Hippocampal formation (tissue), 2 donors: ENCODE results near the gene PPP1R13B.

ENCODE experiments used
- DNase-seq, 2 donors: peaks; one replicate each; lab custom pipeline; 2025; lab: John Stamatoyannopoulos, UW

PPP1R13B gene

GRCh38 chr14:103730490-103731035 is 116.8 kb downstream of the PPP1R13B start:
- DNase-seq: no peak

- no peak for DNase-seq
Measured at GRCh38 chr14:103729496-103730448, 117.6 kb downstream of the PPP1R13B start.

GRCh38 chr14:103728721-103729120 is 118.7 kb downstream of the PPP1R13B start:
- no peak for DNase-seq

DNA sequence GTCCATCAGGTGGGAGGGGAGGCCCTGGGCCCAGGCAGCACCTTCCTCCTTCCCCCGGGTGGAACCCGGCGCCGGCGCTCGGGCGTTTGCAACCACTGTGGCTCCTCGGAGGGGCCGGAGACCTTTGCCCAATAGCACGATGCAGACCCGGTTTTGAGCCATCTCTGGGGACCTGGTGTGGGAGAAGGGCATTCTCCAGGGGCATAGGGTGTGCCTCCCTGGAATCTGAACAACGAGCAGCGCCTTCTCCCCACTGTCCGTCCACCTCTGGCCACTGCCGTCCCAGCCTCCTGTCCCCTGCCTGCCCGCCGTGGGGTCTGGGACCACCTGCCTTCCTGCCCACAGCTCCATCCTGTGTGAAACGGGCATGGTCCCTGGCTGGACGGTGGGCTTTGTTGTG is 119.2 kb downstream of the PPP1R13B start:
- DNase-seq: no peak

GRCh38 chr14:103727313-103727980 is 119.9 kb downstream of the PPP1R13B start:
- DNase-seq: no peak

DNA sequence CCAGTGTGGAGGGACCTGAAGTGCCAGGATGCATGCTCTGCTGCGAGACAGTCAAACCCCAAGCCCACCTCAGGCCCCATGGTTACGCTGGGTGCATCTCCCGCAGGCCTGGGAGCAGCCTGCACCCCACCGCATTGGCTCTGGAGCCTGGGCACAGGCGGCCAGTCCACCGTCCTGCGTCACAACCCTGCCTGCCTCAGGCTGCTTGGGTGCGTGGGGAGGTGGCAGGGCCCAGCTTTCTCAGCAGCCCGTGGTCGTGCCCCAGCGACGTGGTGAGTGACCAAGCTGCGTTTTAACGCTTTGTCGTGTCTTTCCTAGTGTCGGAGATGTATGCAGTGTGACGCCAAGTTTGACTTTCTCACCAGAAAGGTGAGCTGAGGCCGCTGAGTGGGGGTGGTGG is 120.9 kb downstream of the PPP1R13B start:
- no peak for DNase-seq

DNA sequence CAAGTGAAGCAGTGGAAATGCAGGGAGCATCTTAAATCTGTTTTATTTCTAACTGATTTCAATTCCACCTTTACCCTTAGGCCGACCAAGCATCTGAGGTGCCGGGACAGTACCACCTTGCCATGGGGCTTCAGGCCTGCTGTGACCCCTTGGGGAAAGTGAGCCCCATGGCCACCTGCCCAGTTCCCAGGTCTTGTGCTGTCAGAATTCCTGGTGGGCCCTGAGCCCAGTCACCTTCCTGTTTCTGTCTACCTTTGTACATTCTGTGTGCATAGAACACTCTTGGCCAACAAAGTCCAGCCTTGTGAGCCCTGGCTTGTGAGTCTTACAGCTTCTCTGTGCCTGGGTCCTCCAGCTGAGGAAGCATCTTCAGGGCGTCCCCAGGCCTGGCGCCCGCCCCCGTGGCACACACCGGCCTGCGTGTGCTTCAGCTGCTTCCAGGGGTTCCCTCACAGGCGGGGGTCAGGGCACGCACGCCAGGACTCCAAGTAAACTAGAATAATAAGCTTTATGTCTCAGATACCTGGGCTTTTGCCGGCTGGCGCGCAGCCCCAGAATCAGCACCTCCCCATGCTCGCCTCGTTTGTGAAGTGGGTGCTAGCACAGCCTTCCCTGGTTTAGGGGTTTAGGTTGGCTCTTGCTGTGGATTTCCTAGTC is 121.5 kb downstream of the PPP1R13B start:
- DNase-seq: no peak

DNA sequence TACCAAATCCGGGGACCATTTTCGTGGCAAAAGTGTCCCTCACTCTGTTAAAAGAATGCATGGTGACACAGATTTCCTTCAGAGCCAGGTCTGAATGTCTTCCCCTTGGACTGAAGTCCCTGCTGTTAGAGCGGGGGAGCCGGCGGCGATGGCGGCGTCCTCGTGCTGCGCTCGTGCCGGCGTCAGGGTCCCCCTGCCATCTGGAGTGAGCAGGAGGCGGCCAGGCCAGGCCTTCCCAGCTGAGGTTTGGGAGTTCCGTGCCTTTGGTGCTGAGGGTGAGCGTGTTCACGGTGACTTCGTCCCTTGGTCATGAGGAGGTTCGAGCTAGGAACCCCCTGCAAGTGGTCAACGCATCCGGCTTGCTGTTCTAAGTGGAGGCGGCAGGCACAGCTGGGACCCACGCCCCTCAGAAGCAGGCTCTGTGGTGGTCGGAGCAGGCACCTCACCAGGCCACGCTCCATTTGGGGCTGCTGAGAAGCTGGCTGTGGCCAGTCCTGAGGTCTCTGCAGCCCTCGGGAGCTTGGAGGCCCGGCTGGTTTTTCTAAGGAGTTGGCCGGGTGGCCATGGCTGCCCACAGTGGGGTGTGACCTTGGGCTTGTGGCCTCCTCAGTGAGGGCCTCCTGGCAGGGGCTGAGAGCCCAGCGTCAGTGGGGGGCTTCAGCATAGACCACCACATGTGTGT is 122.2 kb downstream of the PPP1R13B start:
- no peak for DNase-seq

- peak in 1 of 2 donors; percentile 39 for DNase-seq
Measured at GRCh38 chr14:103724116-103724515, 123.3 kb downstream of the PPP1R13B start.

DNA sequence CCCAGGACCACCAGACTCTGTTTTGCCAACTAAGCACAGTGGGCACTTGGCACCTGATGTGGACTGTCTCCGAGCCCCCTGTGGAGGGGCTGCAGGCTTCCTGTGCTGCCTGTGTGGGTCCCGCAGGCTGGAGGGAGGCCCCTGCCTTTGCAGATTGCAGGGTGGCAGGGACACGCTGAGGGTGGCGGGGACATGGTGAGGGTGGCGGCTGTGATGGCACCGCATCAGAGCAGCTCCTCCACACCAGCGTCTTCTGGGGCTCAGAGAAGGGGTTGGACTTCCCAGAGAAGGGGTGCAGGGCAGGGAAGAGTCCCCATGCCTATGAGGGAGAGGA is 123.7 kb downstream of the PPP1R13B start:
- DNase-seq: no peak

DNA sequence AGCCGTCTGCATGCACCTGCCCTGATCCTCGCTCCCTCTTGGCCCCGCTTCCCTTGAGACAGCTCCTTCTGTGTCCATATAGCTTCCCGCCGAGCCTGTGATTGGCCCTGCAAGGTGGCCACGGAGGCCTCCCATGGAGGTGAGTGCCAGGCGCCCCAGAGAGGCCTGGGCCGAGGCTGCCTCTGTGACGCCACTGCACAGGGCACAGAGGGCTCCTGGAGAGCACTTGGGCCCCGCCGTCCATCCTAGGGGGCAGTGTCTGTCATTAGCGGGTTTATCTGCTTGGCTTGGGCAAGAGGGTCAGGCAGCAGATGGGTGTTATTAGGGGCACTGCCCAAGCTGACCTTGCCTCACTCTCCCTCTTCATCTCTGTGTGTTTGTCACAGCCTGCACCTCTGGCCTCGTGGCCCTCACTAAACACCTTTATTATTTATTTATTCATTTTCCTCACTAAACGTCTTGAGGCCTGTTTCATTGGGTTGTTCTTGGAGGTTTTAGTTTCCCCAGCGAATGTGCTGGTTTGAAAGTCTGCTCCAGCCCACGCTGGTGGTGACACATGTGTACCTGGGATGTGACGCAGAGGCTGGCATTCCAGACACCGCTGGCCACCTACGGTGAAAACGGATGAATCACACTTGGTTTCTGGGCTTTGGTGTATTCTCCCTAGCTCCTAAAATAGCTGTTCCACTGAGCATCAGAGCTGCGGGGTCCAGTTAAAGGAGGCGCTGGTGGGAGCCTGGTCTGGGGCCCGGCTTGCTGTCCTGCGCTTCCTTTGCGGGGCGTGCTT is 125.8 kb downstream of the PPP1R13B start:
- DNase-seq: peak in 1 of 2 donors; percentile 25

DNA sequence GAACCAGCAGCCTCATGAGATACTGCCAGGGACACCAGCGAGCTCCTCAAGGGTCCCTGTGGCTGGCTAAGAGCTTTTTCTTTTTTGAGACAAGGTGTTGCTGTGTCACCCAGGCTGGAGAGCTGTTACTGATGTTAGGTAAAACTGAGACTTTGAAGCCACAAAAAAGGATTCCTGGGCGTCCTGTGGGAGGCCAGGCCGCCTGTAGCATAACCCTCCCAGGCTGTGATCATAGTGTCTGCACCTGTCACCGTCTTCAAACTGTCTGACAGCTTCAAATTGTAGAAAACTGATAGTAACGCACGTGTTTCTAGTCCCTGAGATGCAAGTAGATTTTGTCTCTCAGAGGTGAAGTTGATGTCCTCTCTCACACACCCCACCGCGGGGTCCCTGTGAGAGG is 127.6 kb downstream of the PPP1R13B start:
- no peak for DNase-seq

DNA sequence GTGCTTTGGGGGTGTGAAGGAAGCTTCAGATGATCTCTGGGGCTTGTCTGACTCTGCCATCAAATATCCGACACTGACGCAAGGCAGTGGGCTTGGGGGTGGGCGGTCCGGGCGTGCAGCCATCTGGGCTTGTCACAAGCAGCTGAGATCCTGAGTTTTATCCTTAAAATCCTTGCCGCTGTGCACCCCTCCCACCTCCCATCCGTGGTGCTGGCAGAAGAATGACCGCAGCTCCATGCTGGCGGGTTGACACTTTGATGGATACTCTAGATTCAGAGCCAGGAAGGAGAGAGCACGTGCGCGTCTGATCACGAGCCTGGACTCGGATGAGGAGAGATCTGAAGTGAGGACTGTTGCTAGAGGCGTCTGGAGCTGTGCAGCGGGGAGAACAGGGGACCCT is 128.8 kb downstream of the PPP1R13B start:
- no peak for DNase-seq

DNA sequence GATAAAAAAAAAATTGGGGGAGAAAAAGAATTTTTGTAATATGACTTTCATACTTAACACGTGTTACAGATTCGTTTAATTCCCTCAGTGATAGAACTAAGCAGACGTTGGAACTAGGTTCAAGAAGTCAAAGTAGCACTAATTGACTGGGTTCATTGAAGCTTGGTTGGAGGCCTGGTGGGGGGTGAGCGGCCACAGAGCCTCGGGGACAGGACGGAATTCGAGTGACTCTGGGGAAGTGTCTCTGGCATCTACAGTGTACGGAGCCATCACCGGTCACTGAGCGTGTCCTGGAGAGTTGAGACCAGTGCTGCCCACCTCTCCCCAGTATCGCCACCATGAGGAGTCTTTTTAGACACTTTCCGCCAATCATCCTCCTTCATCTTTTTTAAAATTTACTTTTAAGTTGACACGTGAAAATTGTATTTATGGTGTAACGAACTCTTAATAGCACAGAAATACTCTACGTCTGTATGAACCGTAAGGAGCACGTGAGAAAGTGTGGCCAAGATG is 130.4 kb downstream of the PPP1R13B start:
- no peak for DNase-seq

DNA sequence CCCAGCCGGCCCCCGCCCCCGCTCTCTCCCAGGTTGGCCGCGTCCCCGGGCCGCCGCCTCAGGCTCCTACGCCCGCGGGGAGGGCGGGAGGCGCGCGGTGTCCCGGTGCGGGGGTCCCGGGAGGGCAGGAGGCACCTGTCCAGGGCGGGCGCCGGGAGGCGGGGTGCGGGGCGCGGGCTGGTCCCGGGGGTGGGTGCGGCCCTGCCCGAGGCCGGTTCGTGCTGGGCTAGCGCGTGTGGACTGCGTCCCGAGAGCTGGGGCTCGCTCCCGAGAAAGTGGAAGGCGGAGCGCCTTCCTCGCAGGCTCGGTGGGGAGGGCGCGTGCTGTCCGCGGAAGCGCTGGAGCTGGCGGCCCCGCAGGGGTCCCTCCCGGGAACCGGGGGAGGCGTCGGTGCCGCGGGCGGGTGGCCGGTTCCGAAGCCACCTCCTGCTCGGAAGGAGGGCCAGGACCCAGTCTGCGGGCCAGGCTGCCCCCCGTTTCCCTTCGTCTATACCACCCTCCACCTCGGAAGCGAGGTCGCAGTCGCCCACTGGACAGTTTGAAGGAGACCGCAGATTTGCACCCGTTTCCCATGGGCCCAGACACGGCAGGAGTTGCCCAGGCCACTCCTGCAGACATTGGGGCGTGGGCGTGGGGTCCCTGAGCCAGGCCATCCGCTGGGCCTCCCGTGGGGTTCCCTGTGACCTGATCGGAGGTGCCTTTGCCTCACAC is 131.1 kb downstream of the PPP1R13B start:
- no peak for DNase-seq

- DNase-seq: peak; percentile 98 to 99
Measured at GRCh38 chr14:103715052-103716000, 132.0 kb downstream of the PPP1R13B start, which contains the start of the genes XRCC3 and ZFYVE21. Gene XRCC3 (minus strand): TSS chr14:103715451. CDS start chr14:103711087, 4,364 bp downstream. Gene ZFYVE21 (plus strand): TSS chr14:103715810. CDS start chr14:103715842, 32 bp downstream.

DNA sequence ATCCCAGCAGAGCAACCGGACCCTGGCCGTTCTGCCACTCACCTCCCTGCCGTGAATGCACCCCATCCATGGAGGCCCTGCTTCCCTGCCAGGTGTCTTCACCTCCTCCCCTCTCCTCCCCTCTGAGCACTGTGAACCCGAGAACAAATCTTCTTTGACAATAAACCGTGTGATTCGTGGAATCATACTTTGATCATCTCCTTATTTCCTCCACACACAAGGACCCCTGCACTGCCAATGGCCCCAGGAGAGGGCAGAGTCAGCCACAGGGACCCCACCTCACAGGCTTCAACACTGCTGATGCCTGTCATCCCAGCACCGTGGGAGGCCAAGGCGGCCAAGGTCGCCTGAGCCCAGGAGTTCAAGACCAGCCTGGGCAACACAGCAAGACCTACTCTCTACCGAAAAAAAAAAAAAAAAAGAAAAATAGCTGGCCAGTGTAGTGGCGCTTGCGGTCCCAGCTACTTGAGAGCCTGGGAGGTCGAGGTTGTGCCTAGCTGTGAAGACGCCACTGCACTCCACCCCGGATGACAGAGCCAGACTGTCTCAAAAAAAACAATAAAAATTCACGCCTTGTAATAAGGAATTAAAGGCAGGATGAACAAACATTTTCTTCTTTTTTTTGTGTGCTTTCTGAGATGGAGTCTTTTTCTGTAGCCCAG is 133.2 kb downstream of the PPP1R13B start:
- DNase-seq: no peak
